DMS114 treated with DMSO at 0.1 percent for 48 hours (cell line): Measurements from ENCODE around the gene FLYWCH2.

Experiments
- DNase-seq: peaks from one replicate; lab custom pipeline; 2025; ENCODE audit not compliant: unreplicated experiment; lab: John Stamatoyannopoulos, UW

The FLYWCH2 gene

DNA sequence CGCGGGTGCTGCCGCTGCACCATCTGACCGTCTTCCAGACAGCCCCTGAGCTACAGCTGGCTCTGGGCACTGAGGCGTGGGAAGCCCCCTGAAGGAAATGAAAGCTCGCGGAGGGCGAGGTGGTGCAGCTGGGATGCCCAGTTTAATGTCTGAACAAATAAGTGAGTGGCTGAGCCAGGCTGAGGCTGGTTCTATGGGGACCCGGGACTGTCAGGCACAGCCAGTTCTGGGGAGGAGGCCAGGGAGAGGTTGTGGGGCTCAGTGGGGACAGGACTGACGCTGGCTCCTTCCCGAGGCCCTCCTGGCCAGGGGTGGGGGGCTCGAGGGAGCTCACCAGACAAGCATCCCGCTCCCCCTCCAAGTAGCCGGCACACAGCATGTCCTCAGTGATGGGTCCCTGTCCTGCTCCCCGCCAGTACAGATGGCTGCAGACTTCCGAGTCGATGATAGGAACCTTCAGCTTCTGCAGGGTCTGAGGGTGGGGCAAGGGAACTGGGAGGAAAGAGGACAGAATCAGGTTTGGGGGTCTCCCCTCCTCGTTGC, 29.4 kb upstream of the FLYWCH2 start:
- no peak for DNase-seq

DNA sequence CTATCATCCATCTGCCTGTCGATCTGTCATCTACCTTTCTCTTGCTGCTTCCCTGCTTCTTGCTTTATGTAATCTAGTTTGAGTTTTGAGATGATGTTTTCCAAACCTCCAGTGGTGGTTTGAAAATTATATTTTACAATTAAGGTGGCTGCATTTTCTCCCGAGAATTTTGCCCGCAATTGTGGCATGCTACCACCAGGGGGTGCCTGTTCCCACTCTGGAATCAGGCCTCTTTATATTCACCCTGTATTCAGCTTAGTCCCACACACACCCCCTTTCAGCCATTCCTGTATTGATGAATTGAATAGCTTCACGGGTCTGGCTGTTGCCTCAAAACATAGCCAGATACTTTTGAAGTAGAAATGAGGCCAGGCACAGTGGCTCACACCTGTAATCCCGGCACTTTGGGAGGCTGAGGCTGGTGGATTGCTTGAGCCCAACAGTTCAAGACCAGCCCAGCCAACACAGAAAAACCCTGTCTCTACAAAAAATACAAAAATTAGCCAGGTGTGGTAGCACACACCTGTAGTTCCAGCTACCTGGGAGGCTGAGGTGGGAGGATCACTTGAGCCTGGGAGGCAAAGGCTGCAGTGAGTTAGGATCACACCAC, 28.2 kb upstream of the FLYWCH2 start:
- no peak for DNase-seq

DNA sequence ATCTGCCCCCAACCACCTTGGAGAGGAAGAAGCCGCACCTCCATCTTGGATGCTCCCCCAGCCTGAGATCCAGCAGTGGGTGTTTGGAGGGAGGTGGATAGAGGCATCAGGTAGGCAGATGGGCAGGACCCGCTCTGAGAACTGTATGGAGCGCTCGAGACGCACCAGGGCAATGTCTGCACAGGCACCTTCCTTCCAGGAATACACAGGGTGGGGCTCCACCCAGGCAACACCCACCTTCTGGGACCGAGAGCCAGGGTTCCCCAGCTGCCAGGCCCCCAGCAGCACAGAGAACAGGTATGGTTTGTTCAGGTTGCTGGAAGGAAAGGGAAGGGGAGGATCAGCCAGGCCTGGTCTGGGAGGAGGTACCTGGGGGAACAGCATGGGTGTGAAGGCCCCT, 27.5 kb upstream of the FLYWCH2 start:
- DNase-seq = no peak

DNA sequence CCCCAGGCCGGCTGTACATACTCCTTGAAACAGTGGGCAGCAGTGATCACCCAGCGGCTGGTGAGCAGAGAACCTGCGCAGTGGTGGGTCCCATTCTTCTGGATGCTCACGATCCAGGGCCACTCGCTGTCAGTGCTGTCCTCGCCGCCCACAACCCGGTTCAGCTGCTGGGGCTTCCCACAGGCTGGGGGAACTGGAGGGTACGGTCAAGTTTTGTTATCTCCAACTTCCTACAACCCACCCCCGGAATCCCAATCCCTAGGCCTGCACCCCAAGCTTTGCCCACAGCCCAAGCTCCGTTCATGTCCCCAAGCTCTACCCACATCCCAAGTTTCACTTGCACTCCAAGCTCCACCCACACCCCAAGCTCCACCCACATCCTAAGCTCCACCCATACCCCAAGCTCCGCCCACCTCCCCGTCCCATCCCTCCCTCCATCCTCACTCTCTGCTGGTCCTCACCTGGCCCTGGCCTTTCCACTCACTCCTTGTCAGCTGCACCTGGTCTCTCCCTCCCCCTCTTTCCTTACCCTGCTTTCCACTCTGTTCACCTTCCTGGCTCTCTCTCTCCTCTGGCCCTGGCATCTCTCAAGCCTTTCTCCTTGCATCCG, 26.8 kb upstream of the FLYWCH2 start:
- no peak for DNase-seq

DNA sequence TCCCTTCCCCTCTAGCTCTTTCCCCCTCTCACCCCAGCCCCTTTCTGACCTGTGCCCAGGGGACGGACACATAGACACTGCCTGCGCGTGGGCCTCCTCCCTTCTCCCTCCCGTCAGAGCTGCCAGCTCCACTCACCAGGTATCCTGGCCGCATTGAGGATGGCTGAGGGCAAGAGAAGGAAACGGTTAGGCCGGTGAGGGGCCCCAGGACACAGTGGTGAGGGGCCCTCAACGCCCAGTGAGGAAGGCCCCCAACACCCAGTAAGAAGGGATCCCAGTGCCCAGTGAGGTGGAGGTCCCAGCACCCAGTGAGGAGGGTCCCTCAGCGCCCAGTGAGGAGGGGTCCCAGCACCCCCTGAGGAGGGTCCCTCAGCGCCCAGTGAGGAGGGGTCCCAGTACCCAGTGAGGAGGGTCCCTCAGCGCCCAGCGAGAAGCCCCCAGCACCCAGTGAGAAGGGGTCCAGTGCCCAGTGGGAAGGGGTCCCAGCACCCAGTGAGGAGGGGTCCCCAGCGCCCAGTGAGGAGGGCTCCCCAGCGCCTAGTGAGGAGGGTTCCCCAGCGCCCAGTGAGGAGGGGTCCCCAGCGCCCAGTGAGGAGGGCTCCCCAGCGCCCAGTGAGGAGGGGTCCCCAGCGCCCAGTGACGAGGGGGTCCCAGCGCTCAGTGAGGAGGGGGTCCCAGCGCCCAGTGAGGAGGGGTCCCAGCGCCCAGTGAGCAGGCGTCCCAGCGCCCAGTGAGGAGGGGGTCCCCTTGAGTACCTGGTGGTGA, 26.1 kb upstream of the FLYWCH2 start:
- no peak for DNase-seq

DNA sequence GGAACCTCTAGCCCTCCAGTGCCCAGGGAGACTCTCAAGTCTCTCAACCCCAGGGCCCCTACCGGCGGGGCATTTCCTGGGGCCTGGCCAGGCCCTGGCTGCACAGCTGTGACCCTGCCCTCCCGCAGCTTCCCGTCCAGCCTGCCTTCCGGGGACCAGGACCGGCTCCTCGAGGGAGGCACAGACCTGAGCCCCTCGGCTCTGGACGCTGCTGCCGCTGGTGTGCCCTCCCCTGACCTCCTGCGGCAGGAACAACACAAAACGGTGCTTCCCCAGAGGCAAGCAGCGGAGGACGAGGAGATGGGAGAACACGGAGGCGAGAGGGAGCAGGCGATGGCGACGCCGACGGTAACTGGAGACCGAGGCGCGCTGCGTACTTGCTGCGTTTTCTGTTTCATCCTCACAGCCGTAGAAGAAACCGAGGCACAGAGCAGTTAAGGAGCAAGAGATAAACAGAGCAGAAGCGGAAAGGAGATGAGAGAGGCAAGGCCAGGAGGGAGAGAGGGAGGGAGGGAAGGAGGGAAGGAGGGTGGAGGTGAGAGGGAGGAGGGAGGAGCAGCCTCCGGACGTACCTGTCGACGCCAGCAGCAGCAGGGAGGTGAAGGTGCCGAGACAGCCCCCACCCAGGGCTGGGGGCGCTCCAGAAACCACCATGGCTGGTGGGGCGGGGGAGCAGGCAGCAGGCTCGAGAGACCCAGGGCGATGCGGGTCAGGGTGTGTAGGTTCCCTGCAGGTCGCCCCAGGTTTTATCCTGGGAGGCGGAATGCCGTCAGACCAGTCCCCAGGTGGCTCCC, 25.4 kb upstream of the FLYWCH2 start, which contains the start of gene PRSS22:
PRSS22 (minus strand) TSS at position 720 of the 794 bp plus-strand sequence; CDS start at position 654, 66 bp downstream.
- no peak for DNase-seq

DNA sequence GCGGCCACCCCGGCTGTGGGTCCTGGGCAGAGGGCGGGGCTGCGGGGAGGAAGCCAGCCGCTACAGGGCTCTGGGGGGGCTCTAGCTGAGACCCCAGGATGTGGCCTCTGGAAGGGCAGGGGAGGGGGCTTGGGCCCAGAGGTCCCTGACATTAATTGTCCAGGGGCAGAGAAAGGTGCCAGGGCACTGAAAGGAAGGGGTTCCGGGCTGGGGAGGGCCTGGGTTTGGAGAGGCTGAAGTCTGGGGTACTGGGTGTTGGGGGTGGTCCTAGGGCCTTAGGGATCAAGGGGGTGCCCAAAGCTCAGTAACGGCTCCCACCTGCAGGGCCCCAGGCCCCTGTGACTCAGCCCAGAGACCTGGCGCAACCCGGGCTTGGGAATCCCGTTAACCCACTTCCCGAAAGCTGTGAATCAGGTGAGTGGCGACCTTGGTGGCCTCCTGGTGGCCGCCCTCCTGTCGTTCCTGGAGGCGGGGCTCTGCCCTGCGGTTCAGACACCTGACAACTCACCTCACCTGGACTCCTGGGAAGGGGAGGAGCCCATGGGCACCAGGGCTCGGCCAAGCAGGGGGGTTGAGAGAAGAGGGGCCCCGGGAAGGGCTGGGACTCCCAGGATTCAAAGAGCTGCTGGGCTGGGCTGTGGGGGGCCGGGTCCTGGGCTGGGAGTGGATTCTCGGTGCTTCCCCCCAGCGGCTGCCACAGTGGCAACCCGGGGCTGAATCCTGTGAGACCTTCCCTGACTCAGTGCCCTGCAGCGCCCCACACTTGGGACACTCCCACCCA, 24.6 kb upstream of the FLYWCH2 start:
- DNase-seq = no peak

DNA sequence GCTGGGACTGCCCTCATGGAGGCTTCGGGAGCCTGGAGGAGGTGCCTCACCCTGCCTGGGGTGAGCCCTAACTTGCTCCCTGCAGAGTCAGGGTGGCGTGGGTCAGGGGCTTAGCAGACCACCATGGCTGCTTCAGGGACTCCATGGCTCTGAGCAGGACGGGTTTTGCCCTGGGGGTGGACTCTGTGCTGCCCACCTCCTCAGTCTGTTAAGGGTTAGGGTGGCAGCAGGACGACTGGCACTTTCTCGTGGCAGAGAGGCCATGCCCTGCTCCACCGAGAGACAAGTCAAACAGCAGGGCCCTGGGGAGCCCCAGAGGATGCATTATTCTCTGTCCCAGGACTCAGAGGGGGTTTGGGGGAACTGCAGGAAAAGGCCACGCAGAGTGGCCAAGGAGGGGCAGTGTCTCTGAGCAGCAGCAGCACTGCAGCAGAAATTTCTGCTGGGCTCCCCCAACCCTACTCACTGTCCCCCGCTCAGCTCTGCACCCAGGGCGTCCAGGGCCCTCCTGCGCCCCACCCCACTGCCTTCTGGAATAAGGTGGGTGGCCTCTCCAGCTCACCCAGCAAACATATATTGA, 23.2 kb upstream of the FLYWCH2 start:
- DNase-seq = no peak

DNA sequence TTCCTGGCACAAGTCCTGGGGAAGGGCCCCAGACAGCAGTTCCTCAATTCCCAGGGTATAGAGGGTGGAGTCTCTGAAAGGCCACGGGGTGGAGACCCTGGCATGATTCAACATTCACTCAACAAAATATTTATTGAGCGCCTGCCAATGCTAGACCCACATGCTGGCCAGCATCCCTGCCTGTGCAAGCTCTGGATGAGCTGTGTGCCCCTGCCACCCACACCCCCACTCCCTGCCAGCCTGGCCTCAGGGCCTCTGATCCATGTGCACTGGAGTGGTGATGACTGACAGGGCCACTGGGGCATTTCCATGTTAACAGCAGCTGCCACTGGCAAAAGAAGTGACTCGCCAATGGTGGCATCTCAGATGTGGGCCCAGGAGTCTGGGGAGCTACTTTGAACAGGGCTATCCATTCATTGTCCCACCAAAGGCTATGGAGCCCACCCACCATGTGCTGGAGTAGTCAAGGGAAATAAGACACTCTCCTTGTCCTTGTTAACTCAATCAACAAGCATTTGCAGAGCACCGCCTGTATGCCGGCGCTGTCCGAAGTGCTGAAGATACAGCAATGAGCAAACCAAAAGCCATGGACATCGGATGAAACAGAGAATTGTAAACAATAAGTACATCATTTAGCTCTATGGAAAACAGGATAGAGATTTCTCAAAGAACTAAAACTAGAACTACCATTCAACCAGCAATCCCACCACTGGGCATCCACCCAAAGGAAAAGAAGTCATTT, 22.0 kb upstream of the FLYWCH2 start:
- no peak for DNase-seq

DNA sequence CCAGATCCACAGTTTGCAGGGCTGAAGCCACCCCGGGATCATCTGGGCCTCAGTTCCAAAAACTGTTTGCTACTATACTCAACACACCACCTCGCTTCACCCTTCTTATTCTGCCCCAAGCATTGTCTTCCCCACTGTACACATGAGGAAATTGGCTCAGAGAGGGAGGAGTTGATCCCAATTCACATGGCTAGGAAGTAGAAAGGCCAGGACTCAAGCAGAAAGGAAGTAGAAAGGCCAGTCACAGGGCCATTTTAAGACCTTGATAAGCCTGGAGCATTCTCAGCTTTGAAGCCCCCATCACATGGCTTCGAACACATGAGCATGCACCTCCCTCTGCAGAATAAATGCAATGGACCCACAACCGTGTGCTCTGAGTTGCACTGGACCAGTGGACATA, 17.4 kb upstream of the FLYWCH2 start:
- DNase-seq = no peak

DNA sequence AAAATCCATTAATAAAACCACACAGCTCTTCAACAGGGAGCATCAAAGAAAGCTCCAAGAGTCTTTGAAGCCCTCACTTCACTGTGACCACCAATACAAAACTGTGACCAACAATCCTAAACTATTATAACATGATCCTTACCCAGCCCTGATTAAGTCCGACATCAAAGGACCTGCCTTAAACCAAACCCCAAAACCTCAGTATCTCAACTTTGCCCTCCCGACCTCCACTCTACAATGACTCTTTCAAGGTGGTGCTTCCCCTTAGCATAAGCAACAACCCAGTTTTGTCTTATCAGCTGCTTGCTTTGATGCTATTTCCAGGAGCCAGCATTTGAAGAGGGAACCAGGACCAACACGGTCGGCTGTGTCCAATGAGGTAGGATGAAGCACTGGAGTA, 16.6 kb upstream of the FLYWCH2 start:
- DNase-seq = no peak

DNA sequence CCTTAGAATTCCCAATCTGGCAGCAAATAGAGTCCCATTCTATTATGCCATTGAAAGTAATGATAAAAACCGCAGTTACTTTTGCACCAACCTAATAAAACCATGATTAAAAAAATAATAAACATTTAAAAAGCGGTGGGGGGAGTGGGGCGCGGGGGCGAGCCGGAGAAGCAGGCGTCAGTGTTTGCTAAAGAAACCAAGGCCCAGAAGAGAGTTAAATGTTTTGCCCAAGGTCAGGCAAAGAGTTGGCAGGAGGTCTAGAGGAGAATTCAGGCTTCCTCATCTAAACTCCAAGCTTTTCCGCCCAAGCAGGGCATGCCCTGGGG, 15.4 kb upstream of the FLYWCH2 start:
- DNase-seq = no peak

DNA sequence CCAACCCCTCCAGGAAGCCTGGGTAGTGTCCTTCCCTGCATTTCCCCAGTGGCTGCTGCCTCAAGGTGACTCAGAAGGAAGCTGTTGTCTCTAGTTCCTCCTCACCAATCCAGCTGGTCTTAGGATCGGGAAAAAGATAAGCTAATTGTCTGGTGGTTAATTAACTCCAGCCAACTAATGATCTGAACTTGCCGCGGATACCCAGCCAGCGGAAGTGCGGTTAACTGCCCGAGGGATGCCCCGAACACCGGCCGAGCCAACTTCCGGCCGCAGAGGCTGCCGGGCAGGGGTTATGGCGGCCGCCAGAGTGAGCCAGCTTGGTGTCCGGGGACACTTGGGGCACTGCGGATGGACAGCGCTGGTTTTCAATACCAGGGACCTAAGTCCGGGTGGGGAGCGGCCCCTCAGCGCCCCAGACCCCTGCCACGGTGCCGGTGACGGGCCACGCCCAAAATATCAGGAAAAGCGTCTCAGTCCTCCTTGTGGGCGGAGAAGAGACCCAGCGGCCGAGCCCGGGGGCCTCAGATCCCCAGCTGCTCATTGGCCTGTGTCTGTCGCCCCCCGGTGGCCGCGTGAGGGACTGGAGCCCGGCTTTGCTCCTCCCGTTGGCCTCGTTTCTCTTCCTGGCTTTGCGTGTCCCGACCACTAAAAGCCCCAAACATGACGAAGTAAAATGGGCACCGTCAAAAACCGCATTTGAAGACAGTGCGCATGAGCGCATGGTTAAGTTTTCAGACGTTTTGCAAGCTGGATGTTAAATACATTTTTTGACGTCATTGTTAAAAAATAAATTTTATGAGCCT, 14.8 kb upstream of the FLYWCH2 start:
- DNase-seq = peak; percentile 86

DNA sequence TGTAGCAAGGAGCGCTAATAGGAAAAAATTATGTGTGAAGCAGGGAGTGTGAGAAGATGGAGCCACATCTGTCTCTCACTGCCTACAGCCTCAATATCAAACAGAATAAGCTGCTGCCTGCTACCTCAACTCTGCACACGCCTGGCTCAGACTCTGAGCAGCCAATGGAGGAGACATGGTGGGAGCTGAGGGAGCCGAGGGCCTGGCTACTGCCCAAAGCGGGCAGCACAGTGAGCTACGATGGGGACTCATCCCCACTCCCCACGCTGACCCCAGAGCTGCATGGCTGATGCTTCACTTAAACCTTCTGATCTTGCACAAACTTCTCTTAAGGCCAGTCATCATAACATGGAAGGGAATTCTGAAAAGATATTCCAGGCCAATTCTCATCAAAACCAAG, 11.1 kb upstream of the FLYWCH2 start:
- DNase-seq = no peak

DNA sequence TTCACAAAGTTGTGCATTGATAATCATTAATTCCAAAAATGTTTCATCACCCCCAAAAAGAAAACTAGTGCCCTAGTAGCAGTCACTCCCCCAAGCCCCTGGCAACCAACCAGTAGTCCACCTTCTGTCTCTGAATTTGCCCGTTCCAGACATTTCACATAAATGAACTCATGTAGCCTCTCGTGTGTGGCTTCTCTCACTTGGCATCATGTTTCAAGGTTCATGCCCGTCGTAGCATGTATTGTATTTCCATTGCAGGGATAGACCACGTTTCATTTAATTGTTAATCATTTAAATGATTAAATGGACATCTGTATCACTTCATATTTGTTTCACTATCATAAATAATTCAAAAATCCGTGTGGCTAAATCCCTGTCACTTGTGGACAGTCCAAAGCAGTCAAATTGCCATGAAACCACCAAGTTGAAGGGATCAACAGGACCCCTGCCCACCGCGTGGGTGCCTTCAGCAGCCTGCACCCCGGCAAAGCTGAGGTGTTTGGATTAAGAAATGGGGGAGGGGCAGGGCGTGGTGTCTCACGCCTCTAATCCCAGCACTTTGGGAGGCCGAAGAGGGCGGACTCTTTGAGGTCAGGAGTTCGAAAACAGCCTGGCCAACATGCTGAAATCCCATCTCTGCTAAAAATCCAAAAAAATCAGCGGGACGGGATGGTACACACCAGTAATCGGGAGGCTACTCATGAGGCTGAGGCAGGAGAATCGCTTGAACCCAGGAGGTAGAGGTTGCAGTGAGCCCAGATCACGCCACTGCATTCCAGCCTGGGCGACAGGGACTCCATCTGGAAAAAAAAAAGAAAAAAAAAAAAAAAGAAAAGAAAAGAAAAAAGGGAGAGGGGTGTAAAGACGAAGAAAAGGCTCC, 8.7 kb upstream of the FLYWCH2 start:
- DNase-seq = no peak

DNA sequence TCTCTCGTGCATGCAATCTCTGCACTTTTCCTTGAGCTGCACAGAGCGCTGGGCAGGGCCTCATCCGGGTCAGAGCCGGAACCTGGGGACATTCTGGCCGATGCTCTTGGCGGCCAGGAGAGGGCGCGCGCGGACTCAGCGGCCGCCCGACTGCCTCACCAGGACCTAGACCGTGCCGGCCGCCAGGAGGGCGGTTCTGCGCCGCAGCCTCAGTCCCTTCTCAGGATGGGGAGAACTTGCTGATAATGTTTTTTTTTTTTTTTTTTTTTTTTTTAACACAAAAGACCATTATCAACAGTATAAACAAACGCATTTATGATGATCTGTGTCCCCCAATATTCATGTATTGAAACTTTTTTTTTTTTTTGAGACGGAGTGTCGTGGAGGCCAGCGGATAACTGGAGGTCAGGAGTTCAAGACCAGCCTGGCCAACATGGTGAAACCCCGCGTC, 8.1 kb upstream of the FLYWCH2 start:
- peak; percentile 63 for DNase-seq

DNA sequence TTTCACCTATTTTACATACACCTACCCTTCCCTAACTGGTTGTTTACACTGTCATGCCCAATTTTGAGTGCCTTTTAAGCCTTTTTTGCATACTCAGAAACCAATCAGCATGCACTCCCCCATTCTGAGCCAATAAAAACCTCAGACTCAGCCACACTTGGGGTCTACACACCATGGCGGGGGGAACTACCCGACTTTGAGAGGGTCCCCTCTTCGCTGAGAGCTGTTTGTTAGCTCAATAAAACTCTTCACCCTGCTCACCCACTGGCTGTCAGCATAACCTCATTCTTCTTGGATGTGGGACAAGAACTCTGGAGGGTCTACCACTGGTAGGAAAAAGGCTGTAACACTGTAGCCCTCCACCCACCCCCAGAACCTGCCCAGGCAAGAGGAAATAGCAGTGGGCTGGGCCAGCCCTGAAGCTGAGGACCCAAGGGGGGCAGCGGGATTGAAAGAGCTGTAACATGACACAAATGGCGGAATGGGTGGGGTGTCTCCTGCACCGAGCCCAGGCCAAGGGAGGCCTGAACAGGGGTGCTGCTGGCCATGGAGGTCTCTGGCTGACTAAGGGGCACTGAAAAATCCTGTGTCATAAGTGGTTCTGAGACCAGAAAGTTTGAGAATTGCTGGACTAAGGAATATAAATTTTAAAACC, 3.0 kb upstream of the FLYWCH2 start:
- no peak for DNase-seq
